Endothelial cell of umbilical vein (primary cell): ENCODE data around the gene METTL21C.

Source experiments
- POLR2AphosphoS5 ChIP-seq: IDR thresholded peaks from 2 replicates; pipeline ENCODE4 v1.6.1; 2012; ENCODE audit warnings: low read depth, mild to moderate bottlenecking, control low read depth, low read length, moderate library complexity; ENCODE audit not compliant: insufficient read depth
- TF ChIP-seq, protein P1 (sequence below): IDR thresholded peaks from 2 replicates; pipeline ENCODE4 v1.6.1; 2011; ENCODE audit not compliant: insufficient read depth, insufficient read length
- TF ChIP-seq, protein P2 (sequence below), 2 donors: IDR thresholded peaks; 1 replicate in 1 of 2; 2 replicates in 1 of 2; pipeline ENCODE4 v1.5.1; 2011; ENCODE audit warnings: low read length in 2 of 2, mild to moderate bottlenecking in 2 of 2, moderate library complexity in 2 of 2, control low read depth in 1 of 2, inconsistent platforms in 1 of 2, low read depth in 1 of 2; ENCODE audit not compliant: insufficient read depth in 1 of 2; ENCODE audit errors: extremely low read depth in 1 of 2

DNA sequence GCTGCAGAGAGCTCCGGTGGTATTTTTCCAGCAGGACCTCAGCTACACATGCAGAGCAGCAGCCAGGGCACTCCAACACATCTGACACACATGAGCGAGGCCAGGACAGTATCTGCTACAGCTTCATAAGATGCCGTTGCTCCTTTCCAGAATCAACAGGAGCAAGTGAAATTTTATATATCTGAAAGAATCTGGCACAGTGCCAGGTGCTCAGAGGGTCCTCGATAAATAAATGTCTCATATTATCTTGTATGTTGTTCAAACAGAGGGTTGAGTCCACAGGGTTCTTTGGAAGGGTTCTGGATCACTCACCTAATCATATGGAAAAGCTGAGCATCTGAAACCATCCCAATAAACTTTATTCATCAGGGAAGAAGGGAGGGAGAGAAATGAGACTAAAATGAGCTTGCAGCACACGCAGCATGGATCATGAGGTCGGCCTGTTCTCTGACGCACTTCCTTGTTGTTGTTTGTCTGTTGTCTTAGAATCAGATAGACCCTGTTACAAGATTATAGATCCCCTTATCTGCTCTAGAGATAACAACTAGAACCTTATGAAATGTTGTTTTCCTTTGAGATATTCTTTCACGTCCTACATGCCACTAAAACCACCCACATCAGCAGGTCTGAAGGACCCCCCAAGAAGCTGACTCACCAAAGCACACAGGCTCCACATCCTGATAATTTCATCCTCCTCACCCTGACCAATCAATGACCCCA lies 3.2 kb upstream of the METTL21C start:
- TF ChIP-seq, protein P1, sequence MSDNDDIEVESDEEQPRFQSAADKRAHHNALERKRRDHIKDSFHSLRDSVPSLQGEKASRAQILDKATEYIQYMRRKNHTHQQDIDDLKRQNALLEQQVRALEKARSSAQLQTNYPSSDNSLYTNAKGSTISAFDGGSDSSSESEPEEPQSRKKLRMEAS = no peak
- TF ChIP-seq, protein P2, sequence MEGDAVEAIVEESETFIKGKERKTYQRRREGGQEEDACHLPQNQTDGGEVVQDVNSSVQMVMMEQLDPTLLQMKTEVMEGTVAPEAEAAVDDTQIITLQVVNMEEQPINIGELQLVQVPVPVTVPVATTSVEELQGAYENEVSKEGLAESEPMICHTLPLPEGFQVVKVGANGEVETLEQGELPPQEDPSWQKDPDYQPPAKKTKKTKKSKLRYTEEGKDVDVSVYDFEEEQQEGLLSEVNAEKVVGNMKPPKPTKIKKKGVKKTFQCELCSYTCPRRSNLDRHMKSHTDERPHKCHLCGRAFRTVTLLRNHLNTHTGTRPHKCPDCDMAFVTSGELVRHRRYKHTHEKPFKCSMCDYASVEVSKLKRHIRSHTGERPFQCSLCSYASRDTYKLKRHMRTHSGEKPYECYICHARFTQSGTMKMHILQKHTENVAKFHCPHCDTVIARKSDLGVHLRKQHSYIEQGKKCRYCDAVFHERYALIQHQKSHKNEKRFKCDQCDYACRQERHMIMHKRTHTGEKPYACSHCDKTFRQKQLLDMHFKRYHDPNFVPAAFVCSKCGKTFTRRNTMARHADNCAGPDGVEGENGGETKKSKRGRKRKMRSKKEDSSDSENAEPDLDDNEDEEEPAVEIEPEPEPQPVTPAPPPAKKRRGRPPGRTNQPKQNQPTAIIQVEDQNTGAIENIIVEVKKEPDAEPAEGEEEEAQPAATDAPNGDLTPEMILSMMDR (IDR thresholded peaks at IDR 0.05; ENCODE audit: extremely low read depth in 1 of 2, insufficient read depth in 1 of 2, low read depth in 1 of 2, low read length in 2 of 2) = no peak
- no peak for TF ChIP-seq POLR2AphosphoS5
